ENCODE measurements around the gene SPSB4. TPM values are rescaled to one million over a fixed set of nuclear protein-coding genes. Genes with fewer than 3 reads are reported as not detected.

The SPSB4 gene
- total and polyA plus RNA-seq, 2 donors (not counting 1 experiment from before 2014, with no cell fraction given) = not detected

DNA sequence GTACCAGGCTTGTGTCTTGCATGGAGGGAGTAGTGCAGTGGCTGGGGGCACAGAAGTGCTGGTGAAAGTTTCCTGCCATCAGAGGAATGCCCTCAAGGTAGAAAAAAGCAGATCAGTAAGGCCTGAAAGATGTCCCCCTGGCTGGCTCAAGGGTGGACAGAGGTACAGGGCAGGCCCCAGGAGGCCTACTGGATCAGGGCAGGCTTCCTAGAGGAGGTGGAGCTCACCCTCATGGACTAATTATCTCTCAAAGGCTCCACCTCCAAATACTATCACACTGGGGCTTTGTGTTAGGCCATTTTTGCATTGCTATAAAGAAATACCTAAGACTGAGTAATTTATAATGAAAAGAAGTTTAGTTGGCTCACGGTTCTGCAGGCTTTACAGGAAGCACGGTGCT is 7.8 kb downstream of the SPSB4 start:
- Histone ChIP-seq H3K36me3 (ENCODE audit: control insufficient read depth, insufficient read depth, low read length) (no peaks in the 10 kb centered on the region), H2AFZ (ENCODE audit: low read length) (no peak overlapping the region), H3K27me3 (ENCODE audit: control insufficient read depth, insufficient read depth, low read length) (no peaks in the 10 kb centered on the region), H4K20me1 (ENCODE audit: control insufficient read depth, extremely low read depth, insufficient read depth, low read length) (no peaks in the 10 kb centered on the region), H3K9ac (ENCODE audit: insufficient read depth, low read length) (no peak overlapping the region), H3K4me2 (ENCODE audit: extremely low read depth, insufficient read depth, low read length) (no peak overlapping the region), H3K27ac (ENCODE audit: insufficient read depth, low read length) (no peak overlapping the region), H3K4me1 (ENCODE audit: control insufficient read depth, extremely low read depth, insufficient read depth, low read length) (no peaks in the 10 kb centered on the region), H3K9me3 (ENCODE audit: control insufficient read depth, insufficient read depth, low read depth, low read length) (no peaks in the 10 kb centered on the region), H3K79me2 (ENCODE audit: control insufficient read depth, insufficient read depth, low read length) (no peaks in the 10 kb centered on the region), H3K4me3 (replicated peaks in 1 of 4; ENCODE audit: control extremely low read depth in 1 of 4, insufficient read depth in 1 of 4, low read depth in 3 of 4, low read length in 4 of 4) (no peak overlapping the region)
- TF ChIP-seq EZH2 (IDR thresholded peaks at IDR 0.05; ENCODE audit: low read length, missing control alignments) = no peak
- TF ChIP-seq, protein P1, sequence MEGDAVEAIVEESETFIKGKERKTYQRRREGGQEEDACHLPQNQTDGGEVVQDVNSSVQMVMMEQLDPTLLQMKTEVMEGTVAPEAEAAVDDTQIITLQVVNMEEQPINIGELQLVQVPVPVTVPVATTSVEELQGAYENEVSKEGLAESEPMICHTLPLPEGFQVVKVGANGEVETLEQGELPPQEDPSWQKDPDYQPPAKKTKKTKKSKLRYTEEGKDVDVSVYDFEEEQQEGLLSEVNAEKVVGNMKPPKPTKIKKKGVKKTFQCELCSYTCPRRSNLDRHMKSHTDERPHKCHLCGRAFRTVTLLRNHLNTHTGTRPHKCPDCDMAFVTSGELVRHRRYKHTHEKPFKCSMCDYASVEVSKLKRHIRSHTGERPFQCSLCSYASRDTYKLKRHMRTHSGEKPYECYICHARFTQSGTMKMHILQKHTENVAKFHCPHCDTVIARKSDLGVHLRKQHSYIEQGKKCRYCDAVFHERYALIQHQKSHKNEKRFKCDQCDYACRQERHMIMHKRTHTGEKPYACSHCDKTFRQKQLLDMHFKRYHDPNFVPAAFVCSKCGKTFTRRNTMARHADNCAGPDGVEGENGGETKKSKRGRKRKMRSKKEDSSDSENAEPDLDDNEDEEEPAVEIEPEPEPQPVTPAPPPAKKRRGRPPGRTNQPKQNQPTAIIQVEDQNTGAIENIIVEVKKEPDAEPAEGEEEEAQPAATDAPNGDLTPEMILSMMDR (conservative IDR thresholded peaks at IDR 0.05 in 1 of 2, IDR thresholded peaks at IDR 0.05 in 1 of 2; ENCODE audit: low read depth in 1 of 2, low read length in 2 of 2) = no peak
- no peak for DNase-seq (ENCODE audit: low read depth in 2 of 2)

DNA sequence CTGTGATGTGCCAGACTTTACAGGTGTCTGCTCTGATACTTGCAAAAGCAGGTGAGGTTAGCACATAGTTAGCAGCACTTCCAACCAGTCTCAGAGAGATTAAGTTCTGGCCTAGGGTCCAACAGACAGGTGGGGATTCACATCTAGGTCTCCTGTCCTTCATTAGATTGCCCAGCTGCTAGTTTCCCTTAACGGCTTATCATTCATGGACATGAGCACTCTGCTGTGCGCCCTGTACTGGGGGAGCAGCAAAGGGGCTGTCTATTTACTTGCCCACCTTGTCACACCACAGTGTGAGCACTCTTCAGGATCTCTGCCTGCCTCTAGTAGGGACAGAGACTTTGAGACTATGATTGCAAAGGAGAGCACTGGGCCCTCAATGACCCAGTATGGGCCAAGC is 8.7 kb downstream of the SPSB4 start:
- H4K20me1 ChIP-seq (ENCODE audit: control insufficient read depth, extremely low read depth, insufficient read depth, low read length) = no peaks in the 10 kb centered on the region
- H2AFZ ChIP-seq (ENCODE audit: low read length) = no peak overlapping the region
- no peaks in the 10 kb centered on the region for H3K79me2 ChIP-seq (ENCODE audit: control insufficient read depth, insufficient read depth, low read length)
- no peaks in the 10 kb centered on the region for H3K9me3 ChIP-seq (ENCODE audit: control insufficient read depth, insufficient read depth, low read depth, low read length)
- H3K27me3 ChIP-seq (ENCODE audit: control insufficient read depth, insufficient read depth, low read length) = no peaks in the 10 kb centered on the region
- H3K4me1 ChIP-seq (ENCODE audit: control insufficient read depth, extremely low read depth, insufficient read depth, low read length) = no peaks in the 10 kb centered on the region
- no peak overlapping the region for H3K4me3 ChIP-seq (replicated peaks in 1 of 4; ENCODE audit: control extremely low read depth in 1 of 4, insufficient read depth in 1 of 4, low read depth in 3 of 4, low read length in 4 of 4)
- H3K9ac ChIP-seq (ENCODE audit: insufficient read depth, low read length) = no peak overlapping the region
- H3K36me3 ChIP-seq (ENCODE audit: control insufficient read depth, insufficient read depth, low read length) = no peaks in the 10 kb centered on the region
- TF ChIP-seq EZH2 (IDR thresholded peaks at IDR 0.05; ENCODE audit: low read length, missing control alignments) = no peak
- TF ChIP-seq, protein P1 (conservative IDR thresholded peaks at IDR 0.05 in 1 of 2, IDR thresholded peaks at IDR 0.05 in 1 of 2; ENCODE audit: low read depth in 1 of 2, low read length in 2 of 2) = no peak
- no peak overlapping the region for H3K4me2 ChIP-seq (ENCODE audit: extremely low read depth, insufficient read depth, low read length)
- no peak for DNase-seq (ENCODE audit: low read depth in 2 of 2)
- no peak overlapping the region for H3K27ac ChIP-seq (ENCODE audit: insufficient read depth, low read length)

DNA sequence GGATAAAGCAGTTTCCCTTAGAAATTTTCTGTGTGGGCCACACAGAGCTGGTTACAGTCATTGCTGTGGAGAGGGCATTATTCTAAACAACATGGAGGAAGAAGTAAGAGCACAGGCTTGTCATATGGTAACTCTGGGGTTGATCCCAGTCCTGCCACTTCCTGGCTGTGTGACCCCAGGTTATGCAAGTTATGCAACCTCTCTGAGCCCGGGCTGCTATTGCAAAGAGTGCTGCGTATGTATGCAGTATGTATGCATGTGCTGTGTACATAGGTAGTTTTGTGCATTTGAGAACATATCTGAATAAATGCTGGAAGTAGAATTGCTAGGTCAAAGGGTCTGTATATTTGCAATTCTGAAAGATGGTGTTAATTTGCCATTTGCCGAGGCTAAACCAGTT is 9.2 kb downstream of the SPSB4 start:
- no peak overlapping the region for H3K4me2 ChIP-seq (ENCODE audit: extremely low read depth, insufficient read depth, low read length)

More for the DNA sequence above, 9.2 kb downstream of the SPSB4 start:
- Histone ChIP-seq H3K27me3 (ENCODE audit: control insufficient read depth, insufficient read depth, low read length) (no peaks in the 10 kb centered on the region), H3K79me2 (ENCODE audit: control insufficient read depth, insufficient read depth, low read length) (no peaks in the 10 kb centered on the region), H3K9me3 (ENCODE audit: control insufficient read depth, insufficient read depth, low read depth, low read length) (no peaks in the 10 kb centered on the region), H2AFZ (ENCODE audit: low read length) (no peak overlapping the region), H3K9ac (ENCODE audit: insufficient read depth, low read length) (no peak overlapping the region), H3K4me3 (replicated peaks in 1 of 4; ENCODE audit: control extremely low read depth in 1 of 4, insufficient read depth in 1 of 4, low read depth in 3 of 4, low read length in 4 of 4) (no peak overlapping the region), H3K27ac (ENCODE audit: insufficient read depth, low read length) (no peak overlapping the region), H3K36me3 (ENCODE audit: control insufficient read depth, insufficient read depth, low read length) (no peaks in the 10 kb centered on the region), H4K20me1 (ENCODE audit: control insufficient read depth, extremely low read depth, insufficient read depth, low read length) (no peaks in the 10 kb centered on the region), H3K4me1 (ENCODE audit: control insufficient read depth, extremely low read depth, insufficient read depth, low read length) (no peaks in the 10 kb centered on the region)
- TF ChIP-seq, protein P1 (conservative IDR thresholded peaks at IDR 0.05 in 1 of 2, IDR thresholded peaks at IDR 0.05 in 1 of 2; ENCODE audit: low read depth in 1 of 2, low read length in 2 of 2) = no peak
- no peak for TF ChIP-seq EZH2 (IDR thresholded peaks at IDR 0.05; ENCODE audit: low read length, missing control alignments)
- no peak for DNase-seq (ENCODE audit: low read depth in 2 of 2)
